ENCODE data around the gene ZNF649. TPM values are rescaled to one million over a fixed set of nuclear protein-coding genes. Genes with fewer than 3 reads are reported as not detected.
"Not testable (repeated sequence)": the region's sequence is repeated elsewhere in the genome, so short reads cannot be mapped to it uniquely, and the experiment has no call there.

ZNF649 gene
- 8.3 and 17.0 TPM in 2 replicates for total RNA-seq (2014; rRNA removed; shearing (Covaris generic))

DNA sequence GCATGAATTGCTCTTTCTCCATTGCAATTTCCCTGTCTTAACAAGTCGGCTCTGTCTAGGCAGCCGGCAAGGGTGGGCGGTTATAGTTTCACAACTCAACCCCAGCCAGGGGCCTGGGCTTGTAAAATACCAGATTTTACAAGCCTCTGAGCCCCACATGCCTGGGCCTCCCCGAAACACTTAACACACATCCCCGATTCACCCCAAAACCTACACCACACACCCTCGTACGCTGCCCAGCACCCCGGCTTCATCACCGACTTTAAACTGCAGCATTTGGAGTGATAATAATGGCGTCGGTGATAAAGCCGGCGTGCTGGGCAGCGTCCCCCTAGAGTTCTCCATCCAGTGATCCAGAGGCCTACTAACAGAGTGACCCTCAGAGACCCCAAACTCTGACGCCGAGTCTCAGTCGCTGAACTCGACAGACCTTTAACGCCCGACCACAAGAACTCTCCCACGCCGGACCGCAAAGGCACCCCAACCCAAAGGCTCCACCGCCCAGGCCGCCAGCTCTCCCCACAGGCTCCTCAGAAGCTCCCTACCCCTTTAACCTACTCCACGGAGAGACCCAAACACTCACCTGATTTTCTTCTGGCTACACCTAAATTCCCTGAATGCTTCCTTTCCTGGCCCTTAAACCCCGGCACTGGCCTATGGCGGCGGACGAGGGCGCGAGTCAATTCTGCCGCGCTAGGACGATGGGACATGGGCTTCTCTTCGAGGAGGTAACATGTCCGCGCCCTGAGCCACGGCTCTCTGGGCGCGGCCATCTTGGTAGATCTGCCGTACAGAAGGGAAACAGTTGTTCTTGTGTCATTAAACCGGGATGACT lies at the start of gene ZNF649:
TSS of gene ZNF649 (minus strand) at position 687 of the 835 bp plus-strand sequence. CDS start 4,910 bp downstream, outside the sequence.
- peak; percentile 82 for DNase-seq
- Histone ChIP-seq H3K27me3 (ENCODE audit: control insufficient read depth, insufficient read depth, low read length) (no peaks in the 10 kb centered on the region), H3K36me3 (replicated peaks; ENCODE audit: control insufficient read depth, insufficient read depth, low read length) (peaks cover 24% of the 10 kb centered on the region), H3K4me3 (ENCODE audit: insufficient read depth, low read depth, low read length) (peak within 1 kb of the TSS; percentile 76)

DNA sequence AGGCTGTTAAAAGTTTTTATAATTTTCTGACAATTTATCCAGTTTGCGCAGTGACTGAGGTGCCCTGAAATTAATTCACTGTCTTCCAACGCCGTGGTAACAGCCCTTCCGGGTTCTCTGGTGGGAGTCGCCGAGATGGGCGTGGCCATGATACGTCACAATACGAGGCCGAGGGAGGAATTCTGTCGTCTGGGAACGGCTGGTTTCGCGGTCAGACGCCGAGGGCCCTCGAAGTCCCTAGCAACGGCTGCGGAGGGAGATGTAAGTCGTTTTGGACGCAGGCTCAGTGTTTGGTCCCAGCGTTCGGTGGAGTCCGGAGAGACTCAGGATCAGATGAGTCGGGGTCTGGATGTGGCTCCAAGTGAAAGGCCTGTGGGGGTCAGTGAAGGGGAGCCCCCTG lies 44.2 kb upstream of the ZNF649 start:
- Histone ChIP-seq H3K27me3 (ENCODE audit: control insufficient read depth, insufficient read depth, low read length) (no peaks in the 10 kb centered on the region), H3K4me3 (ENCODE audit: insufficient read depth, low read depth, low read length) (no peak overlapping the region), H3K36me3 (replicated peaks; ENCODE audit: control insufficient read depth, insufficient read depth, low read length) (peaks cover 19% of the 10 kb centered on the region)
- DNase-seq: no peak

DNA sequence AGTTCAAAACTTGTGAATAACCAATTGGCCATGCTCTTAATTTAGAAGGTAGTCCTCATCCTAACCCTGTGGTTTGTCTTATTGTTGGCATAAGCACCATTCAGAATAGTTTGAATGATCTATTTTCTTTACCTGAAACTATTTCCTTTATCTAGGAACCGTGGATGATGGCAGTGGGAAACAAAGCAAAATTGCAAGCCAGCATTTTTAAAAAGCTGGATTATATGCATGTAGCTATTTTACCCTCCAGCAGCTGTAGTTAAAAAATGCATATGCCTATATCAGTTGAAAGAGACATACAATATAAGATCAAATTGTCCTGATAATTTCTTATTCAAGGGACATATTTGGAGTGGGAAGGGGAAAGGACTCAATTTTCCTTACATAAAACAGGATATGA lies 41.8 kb upstream of the ZNF649 start:
- Histone ChIP-seq H3K4me3 (ENCODE audit: insufficient read depth, low read depth, low read length) (no peak overlapping the region), H3K36me3 (replicated peaks; ENCODE audit: control insufficient read depth, insufficient read depth, low read length) (peaks cover 36% of the 10 kb centered on the region), H3K27me3 (ENCODE audit: control insufficient read depth, insufficient read depth, low read length) (no peaks in the 10 kb centered on the region)
- no peak for DNase-seq

DNA sequence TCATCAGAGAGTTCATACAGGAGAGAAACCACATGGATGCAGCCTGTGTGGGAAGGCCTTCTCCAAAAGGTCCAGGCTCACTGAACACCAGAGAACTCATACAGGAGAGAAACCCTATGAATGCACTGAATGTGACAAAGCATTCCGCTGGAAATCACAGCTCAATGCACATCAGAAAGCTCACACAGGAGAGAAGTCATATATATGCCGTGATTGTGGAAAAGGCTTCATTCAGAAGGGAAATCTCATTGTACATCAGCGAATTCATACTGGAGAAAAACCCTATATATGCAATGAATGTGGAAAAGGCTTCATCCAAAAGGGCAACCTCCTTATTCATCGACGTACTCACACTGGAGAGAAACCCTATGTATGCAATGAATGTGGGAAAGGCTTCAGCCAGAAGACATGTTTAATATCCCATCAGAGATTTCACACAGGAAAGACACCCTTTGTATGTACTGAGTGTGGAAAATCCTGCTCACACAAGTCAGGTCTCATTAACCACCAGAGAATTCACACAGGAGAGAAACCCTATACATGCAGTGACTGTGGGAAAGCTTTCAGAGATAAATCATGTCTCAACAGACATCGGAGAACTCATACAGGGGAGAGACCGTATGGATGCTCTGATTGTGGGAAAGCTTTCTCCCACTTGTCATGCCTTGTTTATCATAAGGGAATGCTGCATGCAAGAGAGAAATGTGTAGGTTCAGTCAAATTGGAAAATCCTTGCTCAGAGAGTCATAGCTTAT lies 40.2 kb upstream of the ZNF649 start:
- Histone ChIP-seq H3K27me3 (ENCODE audit: control insufficient read depth, insufficient read depth, low read length) (no peaks in the 10 kb centered on the region), H3K36me3 (replicated peaks; ENCODE audit: control insufficient read depth, insufficient read depth, low read length) (peaks cover 51% of the 10 kb centered on the region), H3K4me3 (ENCODE audit: insufficient read depth, low read depth, low read length) (no peak overlapping the region)
- no peak for DNase-seq

DNA sequence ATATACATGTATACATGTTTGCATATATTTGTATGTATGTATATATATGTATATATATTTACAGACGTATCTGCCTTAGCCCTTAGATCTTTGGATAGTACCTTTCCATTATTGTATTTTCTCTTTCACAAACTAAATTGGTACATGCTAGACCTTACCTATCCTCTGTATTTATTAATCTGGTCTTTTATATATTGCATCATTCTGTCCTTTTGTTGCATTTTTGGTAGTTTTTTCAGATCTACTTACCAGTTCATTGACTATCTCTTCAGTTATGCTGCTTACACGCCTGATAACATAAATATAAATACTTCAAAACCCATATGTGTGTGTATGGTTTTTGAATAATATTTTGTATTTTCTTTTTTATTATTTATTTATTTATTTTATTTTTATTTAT lies 34.1 kb upstream of the ZNF649 start:
- Histone ChIP-seq H3K27me3 (ENCODE audit: control insufficient read depth, insufficient read depth, low read length) (no peaks in the 10 kb centered on the region), H3K36me3 (replicated peaks; ENCODE audit: control insufficient read depth, insufficient read depth, low read length) (peaks cover 54% of the 10 kb centered on the region), H3K4me3 (ENCODE audit: insufficient read depth, low read depth, low read length) (no peak overlapping the region)
- DNase-seq: no peak

DNA sequence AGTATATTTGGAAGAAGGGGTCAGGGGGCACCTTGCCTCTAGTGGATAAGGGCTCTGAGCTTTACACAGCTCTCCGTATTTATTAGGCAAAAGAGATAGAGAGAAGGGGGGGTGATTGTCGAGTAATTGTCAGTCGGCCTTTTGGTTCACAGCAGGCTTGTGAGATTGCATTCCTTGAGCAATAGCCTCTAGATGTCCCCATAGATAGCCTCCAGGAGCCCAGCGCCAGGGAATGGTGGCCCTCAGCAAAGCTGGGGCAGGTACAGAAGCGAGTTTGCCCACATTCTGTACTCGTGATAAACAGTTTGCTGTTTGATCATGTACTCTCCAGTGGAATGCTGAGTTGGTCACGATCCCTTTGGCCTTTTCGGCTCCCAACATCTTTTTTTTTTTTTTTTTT lies 27.1 kb upstream of the ZNF649 start:
- H3K4me3 ChIP-seq (ENCODE audit: insufficient read depth, low read depth, low read length): no peak overlapping the region
- no peak for DNase-seq
- H3K36me3 ChIP-seq (replicated peaks; ENCODE audit: control insufficient read depth, insufficient read depth, low read length): peaks cover 16% of the 10 kb centered on the region
- H3K27me3 ChIP-seq (ENCODE audit: control insufficient read depth, insufficient read depth, low read length): no peaks in the 10 kb centered on the region

DNA sequence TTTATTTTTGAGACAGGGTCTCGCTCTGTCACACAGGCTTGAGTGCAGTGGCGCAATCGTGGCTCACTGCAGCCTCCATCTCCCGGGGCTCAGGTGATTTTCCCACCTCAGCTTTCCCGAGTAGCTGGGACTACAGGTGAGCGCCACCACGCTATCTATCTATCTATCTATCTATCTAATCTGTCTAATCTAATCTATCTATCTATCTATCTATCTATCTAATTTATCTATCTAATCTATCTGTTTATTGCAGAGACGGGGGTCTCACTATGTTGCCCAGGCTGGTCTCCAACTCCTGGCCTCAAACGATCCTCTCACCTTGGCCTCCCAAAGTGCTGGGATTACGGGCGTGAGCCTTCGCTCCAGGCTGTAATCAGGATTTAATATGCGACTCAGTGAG lies 23.0 kb upstream of the ZNF649 start:
- no peak for DNase-seq
- Histone ChIP-seq H3K36me3 (replicated peaks; ENCODE audit: control insufficient read depth, insufficient read depth, low read length) (peaks cover 3% of the 10 kb centered on the region), H3K27me3 (ENCODE audit: control insufficient read depth, insufficient read depth, low read length) (no peaks in the 10 kb centered on the region), H3K4me3 (ENCODE audit: insufficient read depth, low read depth, low read length) (peak overlapping the region; percentile 84)

DNA sequence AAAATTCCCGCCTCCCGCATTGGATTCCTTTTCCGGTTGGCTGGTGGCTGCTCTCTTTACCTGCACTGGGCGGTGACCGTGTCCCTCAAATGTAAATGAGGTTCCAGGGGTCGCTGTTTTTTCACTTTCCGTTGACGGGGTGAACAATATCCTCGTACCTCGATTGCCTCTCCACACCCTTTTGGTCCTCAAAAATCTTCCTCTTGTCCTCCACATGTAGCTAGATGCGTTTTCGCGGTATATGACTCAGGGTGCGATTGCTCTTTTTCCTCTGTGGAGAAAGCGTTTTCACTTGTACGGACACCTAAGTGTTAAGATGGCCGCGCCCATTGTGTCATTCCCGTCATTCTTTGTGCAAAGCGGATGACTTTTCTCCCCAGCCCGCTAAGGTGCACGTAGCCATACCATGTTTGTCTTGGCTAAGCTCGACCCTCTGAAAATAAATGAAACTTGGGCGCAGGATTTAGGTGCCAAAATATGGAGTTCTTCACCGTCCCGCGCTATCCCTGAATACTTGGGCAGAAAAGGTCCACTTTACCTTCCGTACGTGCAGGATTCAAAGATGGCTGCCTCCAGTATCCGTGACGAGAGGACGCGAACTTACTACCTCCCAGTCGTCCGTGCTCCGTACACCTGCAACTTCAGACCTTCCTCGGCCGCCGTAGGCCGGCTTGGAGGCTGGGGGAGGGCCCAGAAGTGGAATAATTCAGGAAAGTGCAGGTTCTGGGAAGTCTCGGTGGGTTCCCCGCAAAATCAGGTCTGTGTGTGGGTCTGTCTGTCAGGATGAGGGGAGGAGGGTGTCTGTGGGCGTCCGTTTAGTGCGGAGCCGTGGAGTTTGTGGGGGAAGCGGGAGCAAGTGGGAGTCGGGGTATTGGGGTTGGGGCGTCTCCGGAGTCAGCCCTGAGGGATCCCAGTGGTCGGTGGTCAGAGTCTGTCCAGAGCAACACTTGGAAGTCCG lies 22.2 kb upstream of the ZNF649 start, which contains the start of gene ZNF613:
TSS of gene ZNF613 (plus strand) at position 689 of the 958 bp plus-strand sequence. CDS start 8,749 bp downstream, outside the sequence.
- Histone ChIP-seq H3K36me3 (replicated peaks; ENCODE audit: control insufficient read depth, insufficient read depth, low read length) (no peaks in the 10 kb centered on the region; the same call in 1 of the 2 replicates), H3K27me3 (ENCODE audit: control insufficient read depth, insufficient read depth, low read length) (no peaks in the 10 kb centered on the region), H3K4me3 (ENCODE audit: insufficient read depth, low read depth, low read length) (peak within 1 kb of the TSS; percentile 84)
- peak; percentile 80 for DNase-seq

DNA sequence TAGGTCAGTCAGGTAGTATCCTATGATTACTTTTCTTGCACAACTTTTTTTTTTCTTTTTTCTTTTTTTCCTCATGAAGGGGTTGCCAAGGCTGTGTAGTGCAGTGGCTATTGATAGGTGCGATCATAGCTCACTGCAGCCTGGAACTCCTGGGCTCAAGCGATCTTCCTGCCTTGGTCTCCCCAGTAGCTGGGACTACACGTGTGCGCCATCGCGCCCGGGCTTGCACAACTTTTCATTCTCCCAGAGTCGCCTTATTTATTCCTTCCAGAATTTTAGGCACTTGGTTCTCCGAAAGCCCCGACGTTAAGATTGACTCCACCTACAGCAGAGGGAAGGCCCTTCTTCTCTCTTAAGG lies 21.6 kb upstream of the ZNF649 start:
- DNase-seq: no peak
- Histone ChIP-seq H3K36me3 (replicated peaks; ENCODE audit: control insufficient read depth, insufficient read depth, low read length) (no peaks in the 10 kb centered on the region; the same call in 1 of the 2 replicates), H3K4me3 (ENCODE audit: insufficient read depth, low read depth, low read length) (peak overlapping the region; percentile 84), H3K27me3 (ENCODE audit: control insufficient read depth, insufficient read depth, low read length) (no peaks in the 10 kb centered on the region)

DNA sequence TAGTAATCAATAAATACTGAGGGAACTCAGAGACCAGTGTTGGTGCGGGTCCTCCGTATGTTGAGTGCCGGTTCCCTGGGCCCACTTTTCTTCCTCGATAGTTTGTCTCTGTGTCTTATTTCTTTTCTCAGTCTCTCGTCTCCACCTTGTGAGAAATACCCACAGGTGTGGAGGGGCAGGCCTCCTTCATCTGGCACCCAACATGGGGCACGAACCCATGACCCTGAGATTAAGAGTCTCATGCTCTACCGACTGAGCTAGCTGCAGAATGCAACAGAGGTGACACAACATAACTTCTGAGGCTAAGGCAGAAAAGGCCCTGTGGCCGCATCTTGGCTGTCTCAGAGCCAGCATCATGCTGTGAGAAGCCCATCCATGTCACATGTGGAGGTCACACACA lies 17.1 kb upstream of the ZNF649 start:
- no peak overlapping the region for H3K4me3 ChIP-seq (ENCODE audit: insufficient read depth, low read depth, low read length)

DNA sequence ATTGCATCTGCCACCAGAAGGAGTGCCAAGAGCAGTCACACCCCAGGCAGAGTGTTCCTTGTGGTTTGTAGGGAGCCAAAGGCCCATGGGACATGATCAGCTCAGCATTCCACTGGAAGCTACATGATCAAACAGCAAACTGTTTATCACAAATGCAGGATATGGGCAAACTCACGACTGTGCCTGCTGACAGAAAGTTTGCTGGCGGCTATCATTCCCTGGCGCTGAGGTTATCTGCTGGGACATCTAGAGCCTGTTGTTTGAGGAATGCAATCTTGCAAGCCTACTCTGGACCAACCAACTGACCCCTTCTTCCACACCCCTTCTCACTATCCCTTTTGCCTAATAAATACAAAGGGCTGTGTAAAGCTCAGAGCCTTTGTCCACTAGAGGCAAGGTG lies 14.8 kb upstream of the ZNF649 start:
- no peak for DNase-seq
- no peak overlapping the region for H3K4me3 ChIP-seq (ENCODE audit: insufficient read depth, low read depth, low read length)
- H3K27me3 ChIP-seq (ENCODE audit: control insufficient read depth, insufficient read depth, low read length): no peaks in the 10 kb centered on the region
- no peaks in the 10 kb centered on the region for H3K36me3 ChIP-seq (replicated peaks; ENCODE audit: control insufficient read depth, insufficient read depth, low read length)

More for the DNA sequence above, 17.1 kb upstream of the ZNF649 start:
- Histone ChIP-seq H3K36me3 (replicated peaks; ENCODE audit: control insufficient read depth, insufficient read depth, low read length) (no peaks in the 10 kb centered on the region), H3K27me3 (ENCODE audit: control insufficient read depth, insufficient read depth, low read length) (no peaks in the 10 kb centered on the region)
- no peak for DNase-seq

DNA sequence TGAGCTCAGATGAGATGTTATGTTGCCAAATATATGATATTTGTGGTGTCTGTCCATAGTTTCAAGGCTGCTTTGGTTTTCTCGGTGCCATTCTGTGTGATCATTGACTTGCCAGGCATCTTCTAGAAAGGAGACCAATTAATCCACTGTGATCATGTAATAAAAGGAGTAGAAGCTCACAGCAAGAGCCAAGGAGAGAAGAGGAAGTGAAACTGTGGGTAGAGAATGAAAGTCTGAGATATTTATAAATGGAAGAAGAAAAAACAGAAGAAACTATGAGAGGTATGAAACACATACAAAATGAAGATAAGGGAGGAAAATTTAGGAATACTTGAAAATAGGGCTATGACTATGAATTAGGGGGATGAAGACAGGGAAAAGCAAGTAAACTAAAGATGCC lies 11.3 kb upstream of the ZNF649 start:
- no peak for DNase-seq
- Histone ChIP-seq H3K27me3 (ENCODE audit: control insufficient read depth, insufficient read depth, low read length) (no peaks in the 10 kb centered on the region), H3K36me3 (replicated peaks; ENCODE audit: control insufficient read depth, insufficient read depth, low read length) (no peaks in the 10 kb centered on the region), H3K4me3 (ENCODE audit: insufficient read depth, low read depth, low read length) (no peak overlapping the region)

DNA sequence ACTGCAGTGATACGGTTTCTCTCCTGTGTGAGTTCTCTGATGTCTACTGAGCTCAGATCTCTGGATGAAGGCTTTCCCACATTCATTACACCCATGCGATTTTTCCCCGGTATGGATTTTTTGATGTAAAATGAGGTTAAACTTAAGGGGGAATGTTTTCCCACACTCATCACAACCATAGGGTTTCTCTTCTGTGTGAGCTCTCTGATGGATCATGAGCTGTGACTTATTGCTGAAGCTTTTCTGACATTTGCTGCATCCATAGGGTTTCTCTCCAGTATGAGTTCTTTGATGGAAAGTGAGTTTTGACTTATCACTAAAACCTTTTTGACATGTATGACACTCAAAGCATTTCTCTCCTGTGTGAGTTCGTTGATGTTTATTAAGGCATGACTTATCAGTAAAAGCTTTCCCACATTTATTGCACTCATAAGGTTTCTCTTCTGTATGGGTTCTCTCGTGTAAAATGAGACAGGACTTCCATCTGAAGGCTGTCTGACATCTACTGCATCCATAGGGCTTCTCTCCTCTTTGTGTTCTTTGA lies 10.6 kb upstream of the ZNF649 start:
- H3K4me3 ChIP-seq (ENCODE audit: insufficient read depth, low read depth, low read length): no peak overlapping the region
- H3K27me3 ChIP-seq (ENCODE audit: control insufficient read depth, insufficient read depth, low read length): no peaks in the 10 kb centered on the region
- no peaks in the 10 kb centered on the region for H3K36me3 ChIP-seq (replicated peaks; ENCODE audit: control insufficient read depth, insufficient read depth, low read length)
- no peak for DNase-seq

DNA sequence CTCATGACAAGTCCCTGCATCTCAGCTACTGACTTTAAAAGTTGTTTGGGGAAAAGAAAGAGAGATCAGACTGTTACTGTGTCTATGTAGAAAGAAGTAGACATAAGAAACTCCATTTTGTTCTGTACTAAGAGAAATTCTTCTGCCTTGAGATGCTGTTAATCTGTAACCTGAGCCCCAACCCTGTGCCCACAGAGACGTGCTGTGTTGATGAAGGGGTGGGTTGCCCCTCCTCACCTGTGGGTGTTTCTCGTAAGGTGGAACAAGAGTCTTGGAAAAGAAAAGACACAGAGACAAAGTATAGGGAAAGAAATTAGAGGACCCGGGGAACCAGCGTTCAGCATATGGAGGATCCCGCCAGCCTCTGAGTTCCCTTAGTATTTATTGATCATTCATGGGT lies 3.2 kb upstream of the ZNF649 start:
- not testable (repeated sequence) for H3K27me3 ChIP-seq (ENCODE audit: control insufficient read depth, insufficient read depth, low read length); H3K4me3 ChIP-seq (ENCODE audit: insufficient read depth, low read depth, low read length); H3K36me3 ChIP-seq (replicated peaks; ENCODE audit: control insufficient read depth, insufficient read depth, low read length); DNase-seq

Data from H7 (cell line).